A673 (cell line): Measurements from ENCODE around the gene UQCC2. TPM values are rescaled to one million over a fixed set of nuclear protein-coding genes. Genes with fewer than 3 reads are reported as not detected.
A peak's percentile ranks its signal among the peaks of the same experiment; 100 is the strongest.

Source experiments
- BruUV-seq: library from RNA; stranded (reverse); fragments of 400-500 nt; replicated peaks from 2 replicates; lab custom pipeline; 2021; lab: Mats Ljungman, UMichigan
- CTCF ChIA-PET: fragments of 300-600 bp; sonication (Branson Sonifier 250); formaldehyde crosslinking; loops from one replicate; lab custom pipeline; 2022; ENCODE audit warnings: antibody characterized with exemption; lab: Charles Lee
- POLR2A ChIA-PET: fragments of 300-600 bp; sonication (Branson Sonifier 250); formaldehyde crosslinking; loops from one replicate; lab custom pipeline; 2022; ENCODE audit warnings: antibody characterized with exemption; ENCODE audit not compliant: low non-redundant PET; lab: Charles Lee
- DNase-seq: peaks from one replicate; pipeline ENCODE4 v3.0.0-alpha.2; 2015; ENCODE audit warnings: low spot score
- H3K27ac ChIP-seq: fragments of 200-600 bp; sonication (generic); 2 replicates; pipeline ENCODE4 v1.5.1; 2016; ENCODE audit warnings: mixed run types, low read depth, mild to moderate bottlenecking, mixed read lengths, antibody characterized with exemption, low read length; ENCODE audit not compliant: poor library complexity, severe bottlenecking
- H3K27me3 ChIP-seq: fragments of 200-600 bp; sonication (generic); replicated peaks from 2 replicates; pipeline ENCODE4 v1.6.1; 2017; ENCODE audit warnings: mixed run types, low read depth, mild to moderate bottlenecking, mixed read lengths, antibody characterized with exemption, low read length; ENCODE audit not compliant: insufficient read depth, poor library complexity
- H3K36me3 ChIP-seq: fragments of 200-600 bp; sonication (generic); 2 replicates; pipeline ENCODE4 v1.6.1; 2016; ENCODE audit warnings: mixed run types, mild to moderate bottlenecking, mixed read lengths, antibody characterized with exemption, low read length; ENCODE audit not compliant: insufficient read depth, poor library complexity, severe bottlenecking
- H3K4me1 ChIP-seq: fragments of 200-600 bp; sonication (generic); 2 replicates; pipeline ENCODE4 v1.6.1; 2017; ENCODE audit warnings: mixed run types, mild to moderate bottlenecking, mixed read lengths, antibody characterized with exemption, low read length; ENCODE audit not compliant: insufficient read depth, poor library complexity, severe bottlenecking
- H3K4me3 ChIP-seq: fragments of 200-600 bp; sonication (generic); 2 replicates; pipeline ENCODE4 v1.5.1; 2016; ENCODE audit warnings: low read depth, mixed run types, mild to moderate bottlenecking, mixed read lengths, low read length; ENCODE audit not compliant: poor library complexity, severe bottlenecking
- H3K9me3 ChIP-seq: fragments of 200-600 bp; sonication (generic); 2 replicates; pipeline ENCODE4 v1.6.1; 2016; ENCODE audit warnings: mixed run types, low read depth, mild to moderate bottlenecking, mixed read lengths, antibody characterized with exemption, low read length; ENCODE audit not compliant: poor library complexity, severe bottlenecking
- CTCF ChIP-seq: fragments of 300-800, 200-600 bp; sonication (generic); conservative IDR thresholded peaks from 2 replicates; pipeline ENCODE4 v1.5.1; 2017; ENCODE audit warnings: low read depth, mild to moderate bottlenecking, antibody characterized with exemption, low read length, moderate library complexity, mixed read lengths
- EZH2 ChIP-seq: fragments of 200-600 bp; sonication (generic); IDR thresholded peaks from 2 replicates; pipeline ENCODE4 v1.6.1; 2017; ENCODE audit warnings: borderline replicate concordance, low read depth, mild to moderate bottlenecking, mixed read lengths, antibody characterized with exemption, low read length; ENCODE audit not compliant: poor library complexity, severe bottlenecking
- intact Hi-C: fragments of 100-400 bp; cut with micrococcal nuclease; formaldehyde crosslinking; loops from one replicate; pipeline ENCODE4 v1.10.0; 2022; ENCODE audit not compliant: unreplicated experiment
- total RNA-seq: library from RNA; stranded (reverse); gene quantifications from 2 replicates; pipeline ENCODE4 v1.2.3, GENCODE V29; 2021

Gene UQCC2
- total RNA-seq, 1 experiment from 2014 or later, result 124 TPM

- DNase-seq, result peak; percentile 54
- no peak for TF ChIP-seq CTCF
- no peak for TF ChIP-seq EZH2
- ChIA-PET POLR2A (no interaction called here), CTCF (interaction anchor here (0.7 kb wide), 1 partner anchor 210 kb away, joined by 3 read pairs; no protein-coding TSS in a partner anchor)
- no TSS peak for BruUV-seq
- no peaks in the 10 kb centered on the region for H3K27me3 ChIP-seq
- no peak overlapping the region for H3K4me3 ChIP-seq
- H3K9me3 ChIP-seq, result no peaks in the 10 kb centered on the region
- H3K27ac ChIP-seq, result no peak overlapping the region
- intact Hi-C loops, result no loop called here
- H3K4me1 ChIP-seq, result peaks cover 17% of the 10 kb centered on the region
- no peaks in the 10 kb centered on the region for H3K36me3 ChIP-seq
Measured at GRCh38 chr6:33755070-33755869, 43.8 kb upstream of the UQCC2 start.

- Histone ChIP-seq H3K4me1 (peaks cover 17% of the 10 kb centered on the region), H3K9me3 (no peaks in the 10 kb centered on the region), H3K27me3 (no peaks in the 10 kb centered on the region), H3K4me3 (no peak overlapping the region), H3K36me3 (no peaks in the 10 kb centered on the region), H3K27ac (no peak overlapping the region)
- no peak for DNase-seq
- CTCF ChIA-PET, result no interaction called here
- POLR2A ChIA-PET, result no interaction called here
- intact Hi-C loops, result no loop called here
- TF ChIP-seq EZH2 (no peak), CTCF (no peak)
- no TSS peak for BruUV-seq
Measured at GRCh38 chr6:33754222-33754621, 42.7 kb upstream of the UQCC2 start.

GRCh38 chr6:33752646-33753015 lies 41.1 kb upstream of the UQCC2 start:
- POLR2A ChIA-PET, result no interaction called here

More at GRCh38 chr6:33752646-33753015, 41.1 kb upstream of the UQCC2 start:
- Histone ChIP-seq H3K9me3 (no peaks in the 10 kb centered on the region), H3K4me1 (peaks cover 17% of the 10 kb centered on the region), H3K36me3 (no peaks in the 10 kb centered on the region), H3K27ac (no peak overlapping the region), H3K27me3 (no peaks in the 10 kb centered on the region), H3K4me3 (no peak overlapping the region)
- intact Hi-C loops, result no loop called here
- DNase-seq, result no peak
- CTCF ChIA-PET, result no interaction called here
- TF ChIP-seq EZH2 (no peak), CTCF (no peak)
- no TSS peak for BruUV-seq
